GM23248 (cell line): Measurements from ENCODE around the gene DACH1. TPM values are rescaled to one million over a fixed set of nuclear protein-coding genes. Genes with fewer than 3 reads are reported as not detected.

Experiments used
- DNase-seq: peaks from one replicate; pipeline ENCODE4 v3.0.0-alpha.2; 2015
- H2AFZ ChIP-seq: fragments of 200-600 bp; sonication (generic); 2 replicates; pipeline ENCODE4 v1.6.1; 2016; ENCODE audit warnings: antibody characterized with exemption
- H3F3A ChIP-seq: fragments of 200-600 bp; sonication (generic); 2 replicates; pipeline ENCODE4 v1.6.1; 2016; ENCODE audit warnings: mild to moderate bottlenecking, antibody characterized with exemption, mixed run types; ENCODE audit not compliant: insufficient read depth
- H3K27ac ChIP-seq: fragments of 200-600 bp; sonication (generic); 2 replicates; pipeline ENCODE4 v1.5.1; 2016; ENCODE audit warnings: mild to moderate bottlenecking
- H3K27me3 ChIP-seq: fragments of 200-600 bp; sonication (generic); replicated peaks from 2 replicates; pipeline ENCODE4 v1.6.1; 2016; ENCODE audit warnings: mild to moderate bottlenecking; ENCODE audit not compliant: insufficient read depth
- H3K36me3 ChIP-seq: fragments of 200-600 bp; sonication (generic); 2 replicates; pipeline ENCODE4 v1.6.1; 2016; ENCODE audit warnings: low read depth, mild to moderate bottlenecking
- H3K4me1 ChIP-seq: fragments of 200-600 bp; sonication (generic); 2 replicates; pipeline ENCODE4 v1.6.1; 2016; ENCODE audit warnings: mild to moderate bottlenecking; ENCODE audit not compliant: insufficient read depth
- H3K4me2 ChIP-seq: fragments of 200-600 bp; sonication (generic); one replicate; pipeline ENCODE4 v1.6.1; 2016; ENCODE audit warnings: mild to moderate bottlenecking; ENCODE audit not compliant: unreplicated experiment
- H3K4me3 ChIP-seq: fragments of 200-600 bp; sonication (generic); 2 replicates; pipeline ENCODE4 v1.5.1; 2016; ENCODE audit warnings: mild to moderate bottlenecking
- H3K79me2 ChIP-seq: fragments of 200-600 bp; sonication (generic); 2 replicates; pipeline ENCODE4 v1.6.1; 2016; ENCODE audit warnings: mild to moderate bottlenecking; ENCODE audit not compliant: insufficient read depth
- H3K9ac ChIP-seq: fragments of 200-600 bp; sonication (generic); 2 replicates; pipeline ENCODE4 v1.6.1; 2016; ENCODE audit warnings: mild to moderate bottlenecking
- H3K9me2 ChIP-seq: fragments of 200-600 bp; sonication (generic); 2 replicates; pipeline ENCODE4 v1.6.1; 2016; ENCODE audit warnings: mixed run types, mild to moderate bottlenecking, moderate library complexity; ENCODE audit not compliant: insufficient read depth
- H3K9me3 ChIP-seq: fragments of 200-600 bp; sonication (generic); one replicate; pipeline ENCODE4 v1.6.1; 2017; ENCODE audit warnings: low read depth
- H4K20me1 ChIP-seq: fragments of 200-600 bp; sonication (generic); 2 replicates; pipeline ENCODE4 v1.6.0; 2016; ENCODE audit not compliant: insufficient read depth
- EZH2 ChIP-seq: fragments of 200-600 bp; sonication (generic); IDR thresholded peaks from 2 replicates; pipeline ENCODE4 v1.6.1; 2018; ENCODE audit warnings: antibody characterized with exemption, mild to moderate bottlenecking; ENCODE audit not compliant: insufficient read depth, poor library complexity, severe bottlenecking
- EZH2phosphoT487 ChIP-seq: fragments of 200-600 bp; sonication (generic); IDR thresholded peaks from 2 replicates; pipeline ENCODE4 v1.6.1; 2018; ENCODE audit warnings: antibody characterized with exemption, moderate library complexity, mild to moderate bottlenecking, low read depth; ENCODE audit not compliant: insufficient read depth
- WGBS, 2 experiments: methylation state at CpG; one replicate each; pipeline ENCODE4 v1.1.6; 2015 to 2017; ENCODE audit warnings: low lambda C conversion rate in 2 of 2, low coverage in 1 of 2; ENCODE audit errors: missing lambda C conversion rate in 2 of 2; 5-methylcytosine and 5-hydroxymethylcytosine counted together
- in situ Hi-C: fragments of 300-500 bp; cut with MboI; formaldehyde crosslinking; loops from 2 replicates; pipeline ENCODE4 v1.15.0; 2020
- polyA plus RNA-seq: library from polyadenylated mRNA; unstranded; fragments of >200 nt; fragmentation: Nextera tagmentation; extraction: Ambion mirVana; gene quantifications from 2 replicates; pipeline ENCODE4 v1.2.1, GENCODE V29; 2016
- total RNA-seq: library from RNA; depleted of rRNA; stranded (reverse); fragments of >200 nt; shearing (Covaris generic); gene quantifications from 2 replicates; pipeline ENCODE4 v1.2.3, GENCODE V29; 2014

Gene DACH1
- total and polyA plus RNA-seq, 2 experiments from 2014 or later = not detected

GRCh38 chr13:71513411-71514033 lies 353.5 kb downstream of the DACH1 start:
- H3K9me3 ChIP-seq = peaks cover 3% of the 10 kb centered on the region

DNA sequence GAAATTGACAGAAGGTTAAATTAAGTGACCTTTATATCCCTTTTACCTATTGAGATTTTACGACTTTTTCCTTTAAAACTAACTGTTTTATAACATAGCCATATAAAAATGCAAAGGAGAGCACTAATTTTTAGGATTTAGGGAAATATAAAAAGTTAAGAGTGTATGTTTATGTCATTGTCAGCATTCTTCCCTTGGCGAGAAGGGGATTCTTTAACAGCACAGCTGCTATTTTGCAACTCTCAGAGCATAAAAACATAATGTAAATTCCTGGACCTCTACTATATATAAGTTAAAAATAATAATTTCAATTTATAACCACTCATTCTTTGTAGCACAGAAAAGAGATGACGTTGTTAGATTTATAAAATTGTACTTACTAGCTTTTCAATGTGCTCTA lies 363.2 kb downstream of the DACH1 start:
- H3K9ac ChIP-seq = no peak overlapping the region
- WGBS, 2 experiments = 8 to 17% methylated on average over 3 of the region's 3 CpGs
- in situ Hi-C loops = no loop called here

More at GRCh38 chr13:71513411-71514033, 353.5 kb downstream of the DACH1 start:
- Histone ChIP-seq H3F3A (no peaks in the 10 kb centered on the region), H4K20me1 (no peaks in the 10 kb centered on the region), H3K9ac (no peak overlapping the region), H3K4me1 (no peaks in the 10 kb centered on the region), H3K36me3 (no peaks in the 10 kb centered on the region), H2AFZ (no peak overlapping the region), H3K27me3 (no peaks in the 10 kb centered on the region), H3K79me2 (no peaks in the 10 kb centered on the region), H3K9me2 (no peaks in the 10 kb centered on the region), H3K27ac (no peak overlapping the region), H3K4me2 (no peak overlapping the region), H3K4me3 (no peak overlapping the region)
- in situ Hi-C loops = no loop called here
- DNase-seq = no peak
- TF ChIP-seq EZH2phosphoT487 (no peak), EZH2 (no peak)

GRCh38 chr13:71499944-71500514 lies 367.0 kb downstream of the DACH1 start:
- H3K4me2 ChIP-seq = no peak overlapping the region
- no peaks in the 10 kb centered on the region for H3K27me3 ChIP-seq
- DNase-seq = no peak
- H3K9ac ChIP-seq = no peak overlapping the region
- 8 to 19% methylated on average over 4 of the region's 4 CpGs for WGBS, 2 experiments
- H3K9me3 ChIP-seq = no peaks in the 10 kb centered on the region
- H3K4me1 ChIP-seq = no peaks in the 10 kb centered on the region
- H2AFZ ChIP-seq = no peak overlapping the region
- H3K79me2 ChIP-seq = no peaks in the 10 kb centered on the region
- H3K4me3 ChIP-seq = no peak overlapping the region
- H3F3A ChIP-seq = no peaks in the 10 kb centered on the region
- H4K20me1 ChIP-seq = no peaks in the 10 kb centered on the region
- TF ChIP-seq EZH2phosphoT487 = no peak
- no peak for TF ChIP-seq EZH2
- in situ Hi-C loops = no loop called here
- H3K9me2 ChIP-seq = no peaks in the 10 kb centered on the region
- no peak overlapping the region for H3K27ac ChIP-seq
- H3K36me3 ChIP-seq = no peaks in the 10 kb centered on the region

More for the DNA sequence above, 363.2 kb downstream of the DACH1 start:
- no peaks in the 10 kb centered on the region for H3F3A ChIP-seq
- TF ChIP-seq EZH2phosphoT487 = no peak
- TF ChIP-seq EZH2 = no peak
- H3K4me1 ChIP-seq = no peaks in the 10 kb centered on the region
- H3K36me3 ChIP-seq = no peaks in the 10 kb centered on the region
- H3K4me3 ChIP-seq = no peak overlapping the region
- no peaks in the 10 kb centered on the region for H3K27me3 ChIP-seq
- no peak for DNase-seq
- no peak overlapping the region for H2AFZ ChIP-seq
- no peaks in the 10 kb centered on the region for H3K79me2 ChIP-seq
- no peak overlapping the region for H3K4me2 ChIP-seq
- no peak overlapping the region for H3K27ac ChIP-seq
- no peaks in the 10 kb centered on the region for H3K9me2 ChIP-seq
- no peaks in the 10 kb centered on the region for H4K20me1 ChIP-seq
- H3K9me3 ChIP-seq = no peaks in the 10 kb centered on the region

DNA sequence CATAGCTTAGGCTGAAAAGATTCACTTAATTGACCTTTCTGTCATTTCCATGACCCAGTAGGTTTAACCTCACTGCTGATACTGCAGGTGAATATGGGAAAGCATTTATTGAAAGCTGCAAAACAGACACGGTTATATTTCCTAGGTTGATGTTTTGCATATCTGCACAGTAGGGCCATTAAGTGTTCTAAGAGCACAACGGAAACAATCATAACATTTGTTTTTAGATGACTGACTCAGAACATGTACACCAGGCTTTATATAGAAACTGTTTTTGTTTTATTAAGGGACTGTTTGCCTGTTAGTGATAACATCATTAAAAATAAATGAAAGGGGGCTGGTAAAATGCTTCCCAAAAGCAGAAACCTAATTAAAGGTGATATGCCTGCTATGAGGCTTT lies 367.8 kb downstream of the DACH1 start:
- H3K79me2 ChIP-seq = no peaks in the 10 kb centered on the region
- DNase-seq = no peak
- H3K27ac ChIP-seq = no peak overlapping the region
- no peaks in the 10 kb centered on the region for H3K9me2 ChIP-seq
- no peak overlapping the region for H2AFZ ChIP-seq
- TF ChIP-seq EZH2 = no peak
- no peak for TF ChIP-seq EZH2phosphoT487
- no peak overlapping the region for H3K9ac ChIP-seq
- in situ Hi-C loops = no loop called here
- no peaks in the 10 kb centered on the region for H3K9me3 ChIP-seq
- H3K27me3 ChIP-seq = no peaks in the 10 kb centered on the region
- no peak overlapping the region for H3K4me2 ChIP-seq
- no peaks in the 10 kb centered on the region for H3K36me3 ChIP-seq
- H3K4me3 ChIP-seq = no peak overlapping the region
- no peaks in the 10 kb centered on the region for H3K4me1 ChIP-seq
- no peaks in the 10 kb centered on the region for H3F3A ChIP-seq
- H4K20me1 ChIP-seq = no peaks in the 10 kb centered on the region
- 40 to 42% methylated on average over 2 of the region's 2 CpGs for WGBS, 2 experiments

GRCh38 chr13:71493189-71493588 lies 373.8 kb downstream of the DACH1 start:
- in situ Hi-C loops = no loop called here
- H4K20me1 ChIP-seq = no peaks in the 10 kb centered on the region
- H3K27ac ChIP-seq = no peak overlapping the region
- H3F3A ChIP-seq = no peaks in the 10 kb centered on the region
- H3K79me2 ChIP-seq = no peaks in the 10 kb centered on the region
- TF ChIP-seq EZH2 (no peak), EZH2phosphoT487 (no peak)
- H3K4me1 ChIP-seq = no peaks in the 10 kb centered on the region
- H3K9me2 ChIP-seq = no peaks in the 10 kb centered on the region
- no peaks in the 10 kb centered on the region for H3K27me3 ChIP-seq
- H2AFZ ChIP-seq = no peak overlapping the region
- H3K4me3 ChIP-seq = no peak overlapping the region
- H3K36me3 ChIP-seq = no peaks in the 10 kb centered on the region
- 4 to 7% methylated on average over 2 of the region's 2 CpGs for WGBS, 2 experiments
- no peak overlapping the region for H3K4me2 ChIP-seq
- DNase-seq = no peak
- no peak overlapping the region for H3K9ac ChIP-seq
- H3K9me3 ChIP-seq = no peaks in the 10 kb centered on the region
